EH (cell line): Measurements from ENCODE around the gene DTNB.
"Not testable (repeated sequence)": the region's sequence is repeated elsewhere in the genome, so short reads cannot be mapped to it uniquely, and the experiment has no call there.

ENCODE experiments used
- DNase-seq: peaks from one replicate; pipeline ENCODE4 v3.0.0-alpha.2; 2015; ENCODE audit warnings: low read depth

DTNB gene

DNA sequence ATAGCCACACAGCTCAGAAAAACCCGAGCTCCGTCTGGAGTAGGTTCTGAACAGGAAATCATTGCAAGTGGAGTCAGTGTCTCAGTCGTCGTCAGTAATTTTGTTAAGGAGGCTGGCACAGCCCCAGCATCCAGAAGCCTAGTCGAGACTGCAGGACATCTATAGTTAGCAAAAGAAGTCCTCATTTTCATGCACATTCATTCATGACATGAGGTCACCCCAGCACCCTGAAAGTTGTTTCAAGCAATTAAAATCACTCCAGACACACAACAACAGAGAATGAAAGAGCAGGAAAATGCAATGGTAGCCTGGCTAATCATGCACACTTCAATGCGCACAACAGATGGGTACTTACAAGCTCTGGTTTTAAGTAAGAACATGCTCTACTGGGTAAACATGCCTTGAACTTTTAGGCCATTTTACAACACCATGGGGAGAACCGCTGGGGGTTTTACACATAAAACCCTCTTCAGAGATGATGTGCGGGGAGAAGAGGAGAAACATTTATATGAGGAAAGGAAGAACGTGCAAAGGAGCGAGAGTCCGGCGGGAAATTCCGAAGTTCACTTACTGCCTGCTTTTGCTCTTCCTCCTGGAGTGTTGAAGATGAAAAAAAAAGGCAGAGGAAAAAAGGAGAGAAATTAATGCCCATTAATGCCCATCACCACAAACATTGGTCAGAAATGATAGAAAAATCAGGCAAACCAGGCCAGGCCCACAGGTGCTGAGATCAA, 254.3 kb downstream of the DTNB start:
- DNase-seq: peak; percentile 21

DNA sequence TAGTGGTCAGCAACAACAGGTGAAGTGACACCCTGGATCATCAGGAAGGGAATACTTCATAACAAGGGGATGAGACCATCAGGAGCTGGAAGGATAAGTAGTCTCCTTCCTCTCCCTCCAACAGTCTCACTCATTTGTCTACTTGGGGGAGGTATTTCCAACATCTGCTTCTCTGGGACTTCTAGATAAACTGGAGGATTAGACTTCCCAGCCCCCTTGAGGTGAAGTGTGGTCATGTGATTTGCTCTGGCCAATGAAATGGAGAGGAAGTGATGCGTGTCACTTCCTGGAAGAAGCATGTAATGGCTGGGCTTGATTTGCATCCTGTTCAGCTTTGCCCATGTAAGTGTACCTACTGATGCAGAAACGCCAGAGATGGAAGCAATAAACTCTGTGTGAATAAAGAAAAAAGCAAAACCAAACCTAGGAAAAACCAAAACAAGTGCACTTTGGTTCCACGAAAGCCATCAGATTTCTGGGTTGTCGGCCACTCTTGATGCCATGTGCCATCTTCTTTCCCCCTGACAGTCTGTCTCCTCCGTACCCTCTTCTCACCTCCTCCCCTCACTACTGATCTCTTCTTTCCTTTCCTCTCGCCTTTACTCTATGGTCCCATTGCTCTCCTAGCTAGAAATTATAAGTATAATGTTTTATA, 255.5 kb downstream of the DTNB start:
- no peak for DNase-seq

DNA sequence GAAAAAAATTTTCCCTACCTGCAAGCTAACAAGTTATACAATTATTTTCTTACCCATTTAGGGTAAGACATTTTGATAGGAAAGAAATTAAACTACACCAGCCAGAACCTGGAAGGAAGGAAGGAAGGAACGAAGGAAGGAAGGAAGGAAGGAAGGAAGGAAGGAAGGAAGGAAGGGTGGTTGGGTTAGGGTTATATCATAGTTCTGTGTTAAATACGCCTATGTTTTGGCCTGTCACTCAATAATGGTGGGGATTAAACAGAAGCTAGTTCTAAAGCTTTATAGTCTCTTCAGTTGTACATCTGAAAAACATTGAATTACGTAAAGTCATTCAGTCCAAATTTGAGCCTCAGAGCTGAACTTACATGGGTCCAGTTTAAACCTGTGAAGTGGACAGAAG, 256.7 kb downstream of the DTNB start:
- no peak for DNase-seq

DNA sequence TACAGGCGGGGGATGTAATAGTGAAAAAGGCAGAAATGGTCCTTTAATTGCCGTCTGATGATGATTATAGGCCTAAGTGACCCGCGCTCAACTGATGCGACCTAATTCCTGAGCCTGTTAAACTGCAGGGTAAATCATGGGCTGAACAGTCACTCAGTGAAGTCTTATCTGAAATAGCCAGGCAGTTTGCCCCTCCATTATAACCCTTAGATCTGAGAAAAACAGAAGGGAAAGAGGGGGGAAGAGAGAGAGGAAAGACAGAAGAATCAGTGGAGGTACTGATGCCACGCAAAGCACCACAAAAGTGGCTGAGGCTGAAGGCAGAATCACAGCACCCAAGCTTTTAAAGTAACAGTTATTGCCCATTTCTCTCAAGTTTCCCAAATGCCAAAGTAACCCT, 258.6 kb downstream of the DTNB start:
- no peak for DNase-seq

DNA sequence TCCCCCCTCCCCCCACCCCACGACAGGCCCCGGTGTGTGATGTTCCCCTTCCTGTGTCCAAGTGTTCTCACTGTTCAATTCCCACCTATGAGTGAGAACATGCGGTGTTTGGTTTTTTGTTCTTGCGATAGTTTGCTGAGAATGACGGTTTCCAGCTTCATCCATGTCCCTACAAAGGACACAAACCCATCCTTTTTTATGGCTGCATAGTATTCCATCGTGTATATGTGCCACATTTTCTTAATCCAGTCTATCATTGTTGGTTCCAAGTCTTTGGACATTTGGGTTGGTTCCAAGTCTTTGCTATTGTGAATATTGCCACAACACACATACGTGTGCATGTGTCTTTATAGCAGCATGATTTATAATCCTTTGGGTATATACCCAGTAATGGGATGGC, 260.0 kb downstream of the DTNB start:
- DNase-seq: not testable (repeated sequence)

DNA sequence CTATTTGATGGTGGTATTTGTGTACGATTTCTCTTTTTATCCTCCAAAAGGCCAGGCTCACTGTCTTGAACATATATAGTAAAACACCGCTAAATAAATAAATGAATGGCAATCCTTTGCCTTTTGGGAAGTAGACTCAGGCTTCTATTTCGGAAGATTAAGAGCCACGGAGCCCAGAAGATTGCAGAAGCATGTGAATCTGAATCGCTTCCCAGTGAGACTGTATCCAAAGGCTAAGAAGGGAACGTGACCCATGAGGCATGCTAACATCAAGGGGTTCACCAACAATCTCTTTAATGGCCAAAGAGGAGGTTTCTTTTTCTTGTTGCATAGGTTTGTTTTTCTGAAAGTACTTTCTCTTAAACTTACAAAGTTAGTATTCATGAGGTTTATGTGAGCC, 261.6 kb downstream of the DTNB start:
- DNase-seq: no peak

DNA sequence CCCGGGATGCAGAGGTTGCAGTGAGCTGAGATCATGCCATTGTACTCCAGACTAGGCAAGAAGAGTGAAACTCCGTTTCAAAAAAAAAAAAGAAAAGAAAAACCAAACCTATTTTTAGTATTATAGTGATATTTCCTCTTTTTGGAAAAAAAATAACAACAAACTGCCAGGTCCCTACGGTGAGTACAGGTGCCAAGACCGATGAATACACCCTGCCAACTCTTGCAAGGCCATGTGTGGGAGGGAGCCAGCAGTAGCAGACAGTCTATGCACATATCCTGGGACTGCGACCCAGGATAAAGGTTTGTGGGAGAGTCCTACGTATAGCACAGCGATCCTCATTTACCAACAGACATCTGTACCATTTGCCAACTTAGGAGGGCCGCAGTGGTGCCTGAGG, 262.1 kb downstream of the DTNB start:
- no peak for DNase-seq

DNA sequence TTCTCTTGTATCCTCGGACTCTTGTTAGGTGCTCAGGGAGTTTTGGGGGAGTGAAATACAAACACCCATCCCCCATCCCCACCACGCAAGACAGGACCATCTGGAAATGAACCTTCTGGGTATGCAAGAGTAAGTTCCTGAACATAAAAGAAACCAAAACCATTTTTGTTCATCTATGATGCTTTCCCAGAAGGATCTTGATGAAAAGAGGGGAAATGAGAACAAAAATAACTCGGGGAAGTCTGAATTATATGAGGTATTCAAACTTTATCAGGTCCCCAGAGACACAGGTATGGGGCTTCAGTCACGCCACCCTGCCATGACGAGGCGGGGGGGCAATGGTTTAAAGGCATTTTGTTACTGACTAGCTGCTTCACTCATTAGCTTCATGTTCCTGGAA, 263.0 kb downstream of the DTNB start:
- DNase-seq: no peak

DNA sequence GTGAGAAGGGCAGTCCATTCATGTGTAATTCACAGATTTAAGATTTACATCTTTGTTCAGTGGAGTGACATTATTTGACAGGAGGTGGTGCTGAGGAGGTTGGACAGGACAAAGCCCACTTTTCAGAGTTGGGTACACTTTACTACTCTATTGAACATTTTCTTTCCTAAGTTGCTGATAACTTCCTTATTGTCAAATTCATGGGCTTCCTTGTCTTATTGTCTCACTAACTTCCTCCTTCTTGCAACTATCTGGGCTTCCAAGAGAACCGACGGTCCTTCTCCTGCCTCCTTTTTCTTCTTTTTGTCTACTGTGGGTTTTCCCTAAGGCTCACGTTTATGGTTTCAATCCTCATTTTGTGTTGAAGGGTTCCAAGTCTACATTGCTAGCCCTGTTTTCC, 263.9 kb downstream of the DTNB start:
- no peak for DNase-seq

DNA sequence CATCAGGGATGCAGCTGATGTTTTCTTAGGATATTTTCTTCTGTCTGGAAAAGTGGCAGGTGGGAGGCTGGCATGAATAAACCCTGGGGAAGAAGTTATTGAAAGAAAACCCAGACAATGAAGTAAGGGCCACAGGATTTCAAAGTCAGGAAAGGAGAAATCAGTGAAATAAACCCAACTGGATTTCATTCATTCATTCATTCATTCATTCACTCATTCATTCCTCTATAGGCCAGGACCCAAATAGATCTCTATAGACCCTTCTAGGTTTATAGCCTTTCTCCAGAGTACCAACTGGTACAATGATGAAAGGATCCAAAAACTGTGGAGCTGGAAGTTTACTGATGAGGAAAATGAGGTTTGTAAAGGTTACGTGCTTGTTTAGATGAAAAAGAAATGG, 264.3 kb downstream of the DTNB start:
- no peak for DNase-seq

DNA sequence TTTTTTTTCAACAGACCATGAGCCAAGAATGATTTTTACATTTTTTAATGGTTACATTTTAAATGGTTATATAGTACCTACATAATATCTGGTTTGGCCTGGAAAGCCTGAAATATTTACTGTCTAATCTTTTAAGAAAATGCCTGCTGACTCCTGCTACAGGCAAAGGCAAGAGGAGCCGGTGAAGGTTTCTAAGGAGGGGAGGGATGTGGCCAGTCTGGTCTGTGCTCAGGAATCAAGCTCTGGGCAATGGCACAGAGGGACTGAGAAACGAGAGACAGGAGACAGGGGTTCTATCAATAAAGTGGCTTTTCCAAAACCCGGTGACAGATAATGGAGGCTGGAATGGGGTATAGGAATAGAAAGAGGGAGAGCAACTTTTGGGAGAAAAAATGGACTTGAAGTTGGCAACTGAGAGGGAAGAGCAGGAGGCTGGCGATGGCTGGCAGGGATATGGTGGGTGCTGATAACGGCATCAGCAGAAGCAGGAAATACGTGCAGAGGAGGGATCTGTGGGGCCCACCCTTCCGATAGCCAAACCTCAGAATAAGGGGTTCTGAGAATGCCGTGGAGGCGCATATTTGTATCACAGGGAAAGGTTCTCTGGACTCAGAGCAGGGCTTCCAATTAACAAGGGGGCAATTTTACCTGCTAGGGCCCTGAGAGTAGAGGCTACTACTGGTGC, 267.6 kb downstream of the DTNB start:
- no peak for DNase-seq

DNA sequence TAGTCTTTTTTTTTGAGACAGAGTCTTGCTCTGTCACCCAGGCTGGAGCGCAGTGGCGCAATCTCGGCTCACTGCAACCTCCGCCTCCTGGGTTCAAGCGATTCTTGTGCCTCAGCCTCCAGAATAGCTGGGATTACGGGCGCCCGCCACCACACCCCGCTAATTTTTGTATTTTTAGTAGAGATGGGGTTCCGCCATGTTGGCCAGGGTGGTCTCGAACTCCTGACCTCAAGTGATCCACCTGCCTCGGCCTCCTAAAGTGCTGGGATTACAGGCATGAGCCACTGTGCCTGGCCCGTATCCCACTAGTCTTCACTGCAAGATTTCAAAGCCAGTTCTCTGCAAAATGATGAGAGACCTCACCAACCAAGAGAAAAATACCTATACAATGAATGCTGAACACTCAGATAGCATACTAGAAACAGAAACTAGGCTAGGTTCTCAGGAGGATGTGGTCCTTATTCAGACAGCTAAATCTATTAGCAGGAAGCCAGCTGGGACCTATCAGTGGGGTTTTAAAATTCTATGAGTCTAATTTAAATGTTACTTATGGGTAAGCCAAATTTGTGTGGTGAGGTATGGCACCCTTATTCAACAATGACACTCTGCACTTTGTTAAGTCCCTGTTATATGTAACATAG, 270.1 kb downstream of the DTNB start:
- DNase-seq: not testable (repeated sequence)

DNA sequence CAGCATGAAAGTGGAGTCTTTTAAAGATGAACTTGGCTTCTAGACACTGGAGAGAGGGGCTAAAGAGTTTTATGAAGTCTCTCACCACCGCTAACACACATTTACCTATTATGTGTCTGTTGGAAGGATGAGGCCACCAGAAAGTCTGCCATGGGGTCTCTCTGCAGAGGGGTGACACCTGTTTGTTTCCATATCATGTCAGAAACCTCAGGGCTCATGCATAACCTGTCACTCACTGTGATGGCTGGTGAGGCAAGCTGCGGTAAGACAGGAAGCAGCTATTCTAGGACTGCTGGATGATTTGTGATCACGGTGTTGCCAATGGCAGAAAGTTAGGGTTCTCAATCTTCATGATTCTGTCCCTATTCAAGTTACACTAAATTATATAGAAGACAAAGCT, 270.9 kb downstream of the DTNB start:
- DNase-seq: no peak

DNA sequence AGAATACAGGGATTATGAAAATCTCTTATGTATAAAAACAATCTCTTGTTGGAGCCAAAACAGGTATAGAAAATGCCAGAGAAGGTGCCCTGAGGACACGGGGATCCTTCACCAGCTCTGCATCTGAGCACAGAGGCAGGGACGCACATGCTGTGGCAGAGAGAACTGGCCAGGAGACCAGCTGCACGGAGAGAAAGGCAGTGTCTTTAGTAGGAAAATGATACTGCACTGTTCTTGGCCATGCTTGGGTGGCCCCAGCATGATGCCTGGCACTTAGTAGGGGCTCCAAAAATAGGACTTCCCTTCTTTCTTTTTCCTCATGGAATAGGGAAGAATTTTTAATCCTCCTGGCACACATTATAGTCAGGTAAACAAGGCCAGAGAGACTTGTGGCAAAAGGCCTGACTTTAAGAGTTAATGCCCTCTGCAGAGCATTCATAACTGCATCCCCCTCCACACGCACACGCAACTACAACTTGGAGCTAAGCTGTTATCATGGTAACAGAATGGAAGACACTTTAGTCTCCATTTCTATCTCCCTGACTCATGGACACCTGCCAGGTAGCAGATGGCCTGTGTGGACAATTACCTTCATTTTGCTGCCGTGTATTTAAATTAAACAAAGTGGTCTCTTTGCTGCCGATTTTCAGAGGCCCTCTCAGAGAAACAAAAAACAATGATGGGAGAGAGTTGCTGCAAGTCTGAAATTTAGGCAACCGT, 271.9 kb downstream of the DTNB start:
- no peak for DNase-seq

DNA sequence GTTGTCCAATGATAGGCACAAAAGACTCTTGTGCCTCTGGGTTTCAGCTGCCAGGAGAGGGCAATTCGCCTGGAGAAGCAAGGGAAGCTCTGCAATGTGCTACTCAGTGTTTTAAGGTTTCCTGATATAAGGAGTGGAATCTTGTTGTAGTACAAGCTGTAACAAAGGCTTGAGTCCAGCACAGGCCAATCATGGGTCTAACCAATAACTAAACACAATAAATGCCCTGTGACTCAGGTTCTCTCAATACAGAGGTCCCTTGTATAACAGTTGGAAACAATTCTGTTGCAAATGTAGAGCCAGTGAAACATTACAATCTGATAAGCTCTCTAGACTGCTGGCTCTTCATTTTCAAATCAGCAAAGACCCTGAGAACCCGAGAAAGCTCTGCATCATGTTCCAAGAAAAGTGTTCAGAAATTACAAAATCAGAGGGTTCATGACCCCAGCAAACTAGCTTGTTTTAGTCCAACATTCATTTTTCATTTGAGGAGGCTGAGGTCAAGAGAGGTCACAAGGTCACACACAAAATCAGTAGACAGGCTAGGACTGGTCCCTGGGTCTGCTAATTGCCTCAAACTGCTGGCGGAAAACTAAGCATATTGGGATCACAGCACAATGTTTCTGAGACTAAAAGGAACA, 272.7 kb downstream of the DTNB start:
- DNase-seq: no peak

DNA sequence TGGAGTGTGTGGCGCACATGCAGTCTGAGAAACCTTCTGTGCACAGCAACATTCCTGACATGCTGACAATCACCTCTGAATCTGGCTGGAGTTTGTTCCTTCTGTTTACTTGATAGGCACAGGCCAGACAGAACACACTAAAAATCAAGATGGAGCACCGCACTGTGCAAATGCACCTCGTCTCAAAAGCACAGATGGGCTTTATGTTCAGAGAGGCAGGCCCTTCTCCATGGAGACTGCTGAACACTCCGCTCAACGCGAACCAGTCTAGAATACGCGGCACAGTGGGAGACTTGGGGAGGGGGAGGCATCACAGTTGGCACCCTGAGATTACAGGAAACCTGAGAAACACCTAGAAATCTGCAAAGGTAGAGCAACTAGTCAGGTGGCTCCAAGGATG, 273.2 kb downstream of the DTNB start:
- no peak for DNase-seq

DNA sequence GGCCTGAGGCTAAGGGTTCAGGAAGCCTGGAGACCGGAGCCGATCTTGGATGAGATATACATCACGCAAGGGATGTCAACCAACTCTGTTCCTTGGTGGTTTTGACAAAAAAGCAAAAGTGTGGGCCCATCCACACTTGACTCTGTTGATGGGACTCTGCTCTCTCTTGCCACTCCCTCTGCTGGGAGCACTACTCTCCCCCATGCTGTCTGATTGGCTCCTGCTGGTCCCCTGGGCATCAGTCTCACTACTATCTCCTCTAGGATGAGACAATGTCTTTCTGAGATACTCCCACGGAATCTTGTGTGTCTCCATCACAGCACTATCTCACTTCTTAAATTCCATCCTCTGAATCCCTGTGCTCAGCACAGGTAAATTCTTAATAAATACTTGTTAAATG, 274.8 kb downstream of the DTNB start:
- no peak for DNase-seq

DNA sequence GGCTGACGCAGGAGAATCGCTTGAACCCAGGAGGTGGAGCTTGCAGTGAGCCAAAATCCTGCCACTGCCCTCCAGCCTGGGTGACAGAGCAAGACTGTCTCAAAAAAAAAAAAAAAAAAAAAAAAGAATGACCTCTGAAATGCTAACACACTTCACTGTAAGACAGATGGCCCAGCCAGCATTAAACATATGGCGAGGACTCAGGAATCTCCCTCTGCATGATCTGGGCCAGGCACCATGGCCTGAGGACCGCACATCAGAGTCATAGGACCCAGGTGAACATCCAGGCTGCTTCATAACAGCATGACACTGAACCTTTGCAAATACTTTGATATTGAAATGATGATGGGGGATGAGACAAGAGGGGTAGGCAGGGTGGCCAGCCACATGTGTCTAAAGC, 275.6 kb downstream of the DTNB start:
- DNase-seq: no peak

DNA sequence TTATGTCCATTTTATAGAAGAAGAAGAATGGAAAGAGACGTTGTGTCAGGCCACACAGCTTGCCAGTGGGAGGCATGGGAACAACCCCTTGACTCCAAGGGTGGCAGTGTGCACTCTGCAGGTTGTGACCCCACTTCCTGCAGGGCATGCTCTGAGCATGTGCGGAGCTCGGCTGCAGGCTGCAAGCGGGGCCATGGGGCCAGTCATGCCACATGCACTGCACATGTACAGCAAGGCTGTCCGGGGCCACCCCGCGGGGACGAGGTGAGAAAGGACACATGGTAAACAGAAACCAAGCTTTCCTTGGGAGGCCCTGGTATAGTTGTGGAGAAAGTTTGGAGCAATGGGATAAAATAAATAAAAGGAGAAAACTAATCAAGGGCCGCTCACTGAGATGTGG, 284.2 kb downstream of the DTNB start:
- DNase-seq: no peak

DNA sequence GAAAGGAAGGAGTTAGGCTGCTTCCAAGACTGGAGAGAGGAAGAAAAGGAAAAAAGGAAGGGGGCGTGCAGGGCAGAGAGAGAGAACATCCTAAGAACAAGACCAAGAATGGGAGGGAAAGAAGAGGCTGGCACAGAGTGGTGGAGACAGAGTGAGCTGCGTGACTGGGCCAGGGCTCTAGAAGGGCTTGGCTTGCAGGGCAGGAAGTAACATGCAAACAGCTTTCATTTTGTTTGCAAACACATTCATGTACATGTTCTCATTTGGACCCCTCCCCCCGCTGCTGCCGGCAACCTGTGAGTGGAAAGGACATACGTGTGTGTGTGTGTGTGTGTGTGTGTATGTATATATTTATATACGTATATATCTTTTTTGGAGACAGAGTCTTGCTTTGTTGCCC, 284.9 kb downstream of the DTNB start:
- no peak for DNase-seq

DNA sequence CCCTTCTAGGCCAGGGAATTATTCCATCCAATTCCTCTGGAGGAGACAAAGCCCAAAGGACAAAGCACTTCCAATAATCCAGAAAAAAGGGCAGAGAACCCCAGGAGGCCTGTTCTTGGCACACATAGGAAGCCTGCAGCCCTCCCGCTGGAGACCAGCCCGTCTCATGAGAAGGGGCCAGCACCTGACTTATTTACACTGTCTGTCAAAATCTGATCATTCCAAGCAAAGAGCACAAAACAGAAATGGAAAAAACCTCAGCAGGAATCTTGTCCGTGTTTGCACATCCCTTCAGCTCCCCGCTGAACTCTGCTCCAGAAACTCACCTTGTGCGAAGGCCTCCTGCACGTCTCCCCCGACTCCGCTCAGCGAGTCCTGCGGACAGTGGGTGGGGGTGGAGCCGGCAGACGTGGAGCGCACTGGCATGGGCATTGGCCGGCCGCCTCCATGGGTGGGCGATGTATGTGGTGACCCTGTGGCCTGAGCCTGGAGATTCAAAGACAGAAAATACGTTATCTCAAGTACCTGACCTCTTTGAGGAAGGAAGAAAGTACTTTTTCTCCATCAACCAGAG, 285.4 kb downstream of the DTNB start:
- no peak for DNase-seq
